GM12891 (cell line): ENCODE measurements around the gene ATN1.

Experiments
- DNase-seq: peaks from one replicate; pipeline ENCODE4 v3.0.0; 2011; ENCODE audit warnings: low spot score; ENCODE audit not compliant: insufficient read length
- FAIRE-seq: peaks from 2 replicates; lab custom pipeline; 2011; peaks lifted over from hg19 to GRCh38; lab: Jason Lieb, UNC
- PAX5 ChIP-seq: IDR thresholded peaks from 2 replicates; pipeline ENCODE4 v1.6.1; 2011; ENCODE audit warnings: low read length, moderate library complexity, mild to moderate bottlenecking; ENCODE audit not compliant: insufficient read depth, severe bottlenecking
- POLR2A ChIP-seq: IDR thresholded peaks from 2 replicates; pipeline ENCODE4 v1.6.1; 2011; ENCODE audit warnings: low read depth, low read length, control low read depth
- POLR2AphosphoS5 ChIP-seq: IDR thresholded peaks from 2 replicates; pipeline ENCODE4 v1.6.1; 2011; ENCODE audit warnings: low read depth, low read length, control low read depth
- POU2F2 ChIP-seq: IDR thresholded peaks from 2 replicates; pipeline ENCODE4 v1.6.1; 2011; ENCODE audit warnings: low read depth, mild to moderate bottlenecking, control low read depth, low read length, moderate library complexity
- SPI1 ChIP-seq: IDR thresholded peaks from 2 replicates; pipeline ENCODE4 v1.6.1; 2011; ENCODE audit warnings: low read depth, low read length, control low read depth
- TAF1 ChIP-seq: IDR thresholded peaks from 2 replicates; pipeline ENCODE4 v1.6.1; 2011; ENCODE audit warnings: low read depth, low read length, control low read depth

ATN1 gene

DNA sequence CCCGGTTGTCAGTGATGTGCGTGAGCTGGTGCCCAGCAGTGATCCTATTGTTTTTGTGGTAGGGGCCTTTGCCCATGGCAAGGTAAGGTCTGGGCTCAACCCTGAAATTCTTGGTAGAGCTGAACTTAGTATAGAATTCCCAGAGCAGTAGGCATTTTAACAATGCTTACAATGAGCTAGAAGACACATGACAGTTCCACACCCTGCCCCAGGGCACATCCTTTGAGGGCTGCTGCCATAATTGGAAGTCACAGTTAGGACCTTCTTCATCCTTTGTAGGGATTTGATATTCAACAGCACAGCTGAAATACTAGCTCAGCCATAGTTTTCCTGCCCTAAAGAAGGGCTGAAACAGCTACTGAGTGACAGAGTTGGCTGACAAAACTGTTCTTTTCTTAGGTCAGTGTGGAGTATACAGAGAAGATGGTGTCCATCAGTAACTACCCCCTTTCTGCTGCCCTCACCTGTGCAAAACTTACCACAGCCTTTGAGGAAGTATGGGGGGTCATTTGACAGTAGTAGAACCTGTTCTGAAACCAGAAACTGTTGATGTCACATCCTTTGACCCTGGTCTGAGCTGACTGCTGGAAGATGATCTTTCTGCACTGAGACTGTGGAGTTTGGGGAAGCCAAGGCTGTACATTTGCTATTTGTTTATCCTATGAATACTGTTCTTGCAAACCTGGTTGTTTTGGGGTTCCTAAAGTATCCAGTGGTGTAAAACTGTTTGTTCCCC, 47.7 kb downstream of the ATN1 start:
- TF ChIP-seq POLR2A, result 0 out of 2 replicates have a peak, but pooled peaks have one; percentile 37
- no peak for TF ChIP-seq SPI1
- peak; percentile 13 for FAIRE-seq
- no peak for DNase-seq

DNA sequence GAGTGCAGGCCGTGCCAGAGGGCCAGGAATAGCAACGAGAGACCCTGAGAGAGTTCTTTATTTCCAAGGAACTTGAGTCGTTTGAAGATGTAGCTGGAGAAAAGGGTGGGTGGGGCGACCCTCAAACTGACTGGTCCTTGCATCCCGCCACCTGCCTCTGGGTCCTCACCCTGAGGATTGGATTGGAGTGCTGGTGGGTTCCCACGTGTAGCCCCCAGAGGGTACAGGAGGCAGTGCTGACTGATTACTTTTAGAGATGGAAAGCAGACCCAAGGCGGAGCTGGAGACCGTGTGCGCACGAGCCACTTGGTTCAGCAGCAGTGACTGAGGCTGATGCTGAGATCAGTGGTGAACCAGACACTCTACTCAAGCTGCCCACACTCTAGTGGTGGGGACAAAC, 49.9 kb downstream of the ATN1 start:
- no peak for DNase-seq
- TF ChIP-seq SPI1, result no peak
- 0 out of 2 replicates have a peak, but pooled peaks have one; percentile 11 for TF ChIP-seq POLR2A
- no peak for FAIRE-seq

DNA sequence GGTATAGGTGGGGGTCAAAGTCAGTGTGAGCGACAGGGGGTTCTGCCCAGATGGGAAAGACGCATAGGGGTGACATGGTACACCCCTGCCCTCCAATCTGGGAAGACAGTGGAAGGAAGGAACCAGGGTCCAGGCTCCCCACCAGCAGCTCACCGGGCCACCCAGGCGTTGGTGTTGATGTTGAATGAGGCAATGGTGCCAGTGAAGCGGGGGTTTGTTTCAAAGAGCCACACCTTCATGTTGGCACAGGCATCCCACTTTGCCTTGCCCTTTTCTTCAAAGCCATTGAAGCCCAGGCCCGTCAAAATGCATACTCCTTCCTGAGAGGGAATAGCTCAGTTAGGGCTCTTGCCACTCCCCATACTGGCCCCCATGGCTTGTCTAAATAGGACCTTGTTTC, 50.4 kb downstream of the ATN1 start:
- no peak; the same call in 1 of the 2 replicates for TF ChIP-seq POLR2A
- TF ChIP-seq POU2F2, result no peak
- TF ChIP-seq POLR2AphosphoS5, result no peak
- no peak for TF ChIP-seq SPI1
- TF ChIP-seq TAF1, result no peak
- no peak for TF ChIP-seq PAX5
- DNase-seq (no peak), FAIRE-seq (no peak)

DNA sequence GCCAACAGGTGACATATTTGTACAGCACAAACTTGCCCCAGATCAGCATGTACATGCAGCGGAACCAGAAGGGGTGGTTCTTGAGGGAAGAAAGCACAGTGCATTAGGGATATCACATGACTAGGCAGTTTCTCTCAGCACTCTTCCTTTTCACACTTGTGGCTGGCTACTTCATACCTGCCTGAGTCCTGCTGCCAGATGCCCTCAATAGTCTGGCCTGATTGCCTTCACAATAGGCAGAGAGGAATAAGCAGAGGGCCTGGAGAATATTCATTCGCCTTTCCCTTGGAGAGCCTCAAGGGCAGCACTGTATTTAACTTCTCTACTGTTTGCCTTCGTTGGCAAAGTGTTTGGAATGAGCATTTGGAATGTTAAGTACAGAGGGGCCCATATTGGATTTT, 50.9 kb downstream of the ATN1 start:
- FAIRE-seq, result no peak
- DNase-seq, result no peak
- TF ChIP-seq POLR2A, result no peak; the same call in 1 of the 2 replicates
- TF ChIP-seq POLR2AphosphoS5, result no peak
- TF ChIP-seq SPI1, result no peak
- no peak for TF ChIP-seq PAX5
- no peak for TF ChIP-seq TAF1
- no peak for TF ChIP-seq POU2F2

DNA sequence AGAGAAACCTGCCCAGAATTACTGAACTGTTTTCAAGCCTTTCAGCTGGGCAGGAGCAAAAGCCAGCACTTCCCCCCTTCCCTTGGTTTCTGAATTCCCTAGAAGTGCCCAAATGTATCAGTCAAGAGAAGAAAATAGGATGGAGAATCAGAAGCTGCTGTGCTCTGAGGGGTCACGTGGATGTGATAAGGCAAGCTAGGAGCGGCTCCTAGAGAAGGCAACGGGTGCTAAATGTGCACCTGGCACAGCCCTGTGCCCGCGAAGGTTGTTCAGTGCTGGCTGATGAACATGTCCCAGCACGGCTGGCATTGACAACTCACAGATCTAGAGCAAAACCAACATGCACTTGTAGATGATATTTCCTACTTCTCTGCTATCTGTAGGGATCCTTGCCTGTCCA, 51.3 kb downstream of the ATN1 start:
- DNase-seq (no peak), FAIRE-seq (no peak)
- TF ChIP-seq PAX5, result no peak
- no peak for TF ChIP-seq TAF1
- TF ChIP-seq POU2F2, result no peak
- TF ChIP-seq POLR2A, result no peak; the same call in 1 of the 2 replicates
- no peak for TF ChIP-seq SPI1
- TF ChIP-seq POLR2AphosphoS5, result no peak

GRCh38 chr12:6979453-6979852, 51.7 kb downstream of the ATN1 start:
- FAIRE-seq, result no peak
- no peak for DNase-seq
- no peak for TF ChIP-seq PAX5
- TF ChIP-seq POU2F2, result no peak
- TF ChIP-seq POLR2A, result no peak

DNA sequence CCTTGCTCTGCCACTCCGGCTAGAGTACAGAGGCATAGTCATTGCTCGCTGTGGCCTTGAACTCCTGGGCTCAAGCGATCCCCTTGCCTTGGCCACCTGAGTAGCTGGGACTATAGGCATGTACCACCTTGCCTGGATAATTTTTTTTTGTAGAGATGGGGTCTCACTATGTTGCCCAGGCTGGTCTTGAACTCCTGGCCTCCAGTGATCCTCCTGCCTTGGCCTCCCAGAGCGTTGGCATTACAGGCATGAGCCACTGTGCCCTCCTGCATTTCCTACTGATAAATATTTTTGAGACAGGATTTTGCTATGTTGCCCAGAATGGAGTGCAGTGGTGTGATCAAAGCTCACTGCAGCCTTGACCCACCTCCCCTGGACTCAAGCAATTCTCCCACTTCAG, 52.3 kb downstream of the ATN1 start:
- no peak for TF ChIP-seq PAX5
- TF ChIP-seq TAF1, result no peak
- TF ChIP-seq POU2F2, result no peak
- no peak for TF ChIP-seq POLR2AphosphoS5
- TF ChIP-seq SPI1, result no peak
- no peak for TF ChIP-seq POLR2A

GRCh38 chr12:6980740-6981139, 53.0 kb downstream of the ATN1 start:
- no peak for DNase-seq
- no peak for FAIRE-seq
- TF ChIP-seq POLR2AphosphoS5 (no peak), SPI1 (no peak), PAX5 (no peak), POU2F2 (no peak), POLR2A (no peak)

More for the DNA sequence above, 52.3 kb downstream of the ATN1 start:
- DNase-seq (no peak), FAIRE-seq (no peak)

GRCh38 chr12:6981152-6982052, 53.6 kb downstream of the ATN1 start:
- FAIRE-seq, result no peak
- no peak for TF ChIP-seq POU2F2
- no peak for TF ChIP-seq SPI1
- TF ChIP-seq POLR2AphosphoS5, result no peak
- no peak for TF ChIP-seq TAF1
- TF ChIP-seq POLR2A, result no peak
- TF ChIP-seq PAX5, result no peak
- no peak for DNase-seq
